Erythroblast (primary cell): Measurements from ENCODE around the gene JAM3.

Experiments used
- GATA1 ChIP-seq: IDR thresholded peaks from 2 replicates; pipeline ENCODE4 v1.6.1; 2011; ENCODE audit warnings: low read depth, mild to moderate bottlenecking, control low read depth, low read length, moderate library complexity
- POLR2A ChIP-seq: IDR thresholded peaks from 2 replicates; pipeline ENCODE4 v1.6.1; 2011; ENCODE audit warnings: mild to moderate bottlenecking, low read length

GRCh38 chr11:134068829-134069425 is at the start of gene JAM3:
- no peak for TF ChIP-seq POLR2A
- no peak for TF ChIP-seq GATA1
